H1 (cell line): ENCODE results near the gene LIPE. TPM values are rescaled to one million over a fixed set of nuclear protein-coding genes. Genes with fewer than 3 reads are reported as not detected.

Source experiments
- CTCF ChIP-seq, 3 experiments: IDR thresholded peaks; 1 replicate in 2 of 3; 2 replicates in 1 of 3; pipeline versions ENCODE4 v1.5.1 to v1.6.1; 2011; ENCODE audit warnings: low read length in 3 of 3, mild to moderate bottlenecking in 3 of 3, inconsistent platforms in 2 of 3, low read depth in 1 of 3, moderate library complexity in 1 of 3; ENCODE audit not compliant: insufficient read depth in 1 of 3; ENCODE audit errors: control extremely low read depth in 1 of 3
- SIRT6 ChIP-seq: IDR thresholded peaks from one replicate; pipeline ENCODE4 v1.7.1; 2012; ENCODE audit warnings: low read length, inconsistent platforms
- SIX5 ChIP-seq: IDR thresholded peaks from 2 replicates; pipeline ENCODE4 v1.6.1; 2011; ENCODE audit warnings: mild to moderate bottlenecking, low read depth, low read length
- SP2 ChIP-seq: IDR thresholded peaks from 2 replicates; pipeline ENCODE4 v1.6.1; 2012; ENCODE audit warnings: mild to moderate bottlenecking, low read length, inconsistent platforms
- SUZ12 ChIP-seq: fragments of 200-600 bp; sonication (generic); IDR thresholded peaks from 2 replicates; pipeline ENCODE4 v1.6.1; 2012; ENCODE audit warnings: mild to moderate bottlenecking, inconsistent platforms, low read length, moderate library complexity, mixed read lengths
- TCF12 ChIP-seq: IDR thresholded peaks from 2 replicates; pipeline ENCODE4 v1.6.1; 2011; ENCODE audit warnings: low read depth, mild to moderate bottlenecking, low read length
- polyA plus RNA-seq, 7 experiments: library from polyadenylated mRNA; depleted of rRNA in 3 of 7; stranded (reverse) in 5 of 7; unstranded in 2 of 7; fragments of >200 nt in 5 of 7; fragments of 200-250 nt in 2 of 7; gene quantifications; 1 replicate in 5 of 7; 2 replicates in 1 of 7; 4 replicates in 1 of 7; pipeline versions ENCODE4 v1.2.1 to v1.2.3, GENCODE V29; 2011 to 2013; ENCODE audit warnings: missing spikeins in 2 of 7, mixed read lengths in 2 of 7
- total RNA-seq: library from RNA; stranded (reverse); fragmentation: NEBNext Ultra II Directional; extraction: Animal tissue kit (Norgen Biotek cat#: 25700); gene quantifications from 2 replicates; pipeline ENCODE4 v1.2.1, GENCODE V29; 2021

Gene LIPE
- total and polyA plus RNA-seq, 2 of the 8 experiments (the other 6 are each of a cell fraction or from before 2014, with no cell fraction given) = 8.7 to 15.9 TPM

GRCh38 chr19:42407085-42407815, 19.9 kb downstream of the LIPE start (continued):
- TF ChIP-seq CTCF (IDR thresholded peaks at IDR 0.05; ENCODE audit: control extremely low read depth in 1 of 3, insufficient read depth in 1 of 3, low read depth in 1 of 3, low read length in 3 of 3) (no peak), SP2 (no peak), SIX5 (no peak), TCF12 (no peak), SIRT6 (no peak), SUZ12 (no peak)
